MCF 10A (cell line): ENCODE data around the gene CCL13. TPM values are rescaled to one million over a fixed set of nuclear protein-coding genes. Genes with fewer than 3 reads are reported as not detected.

Source experiments
- BruUV-seq: library from RNA; stranded (reverse); fragments of 400-500 nt; replicated peaks from 2 replicates; lab custom pipeline; 2021; lab: Mats Ljungman, UMichigan
- CTCF ChIA-PET: fragments of 300-600 bp; sonication (Branson Sonifier 250); formaldehyde crosslinking; extraction: SDS; loops from one replicate; lab custom pipeline; 2021; ENCODE audit warnings: antibody characterized with exemption, inconsistent platforms; lab: Yijun Ruan, JAX
- POLR2A ChIA-PET: fragments of 300-600, 350-650 bp; sonication (Branson Sonifier 250); formaldehyde crosslinking; extraction: SDS; loops from one replicate; lab custom pipeline; 2020; ENCODE audit warnings: antibody characterized with exemption, inconsistent platforms; lab: Yijun Ruan, JAX
- DNase-seq: peaks from one replicate; pipeline ENCODE4 v3.0.0-alpha.2; 2018; ENCODE audit not compliant: unreplicated experiment
- H3K27ac Mint-ChIP-seq: one replicate; pipeline ENCODE4 v1.8.0; 2022; ENCODE audit warnings: mild to moderate bottlenecking, low read depth, mixed read lengths; ENCODE audit not compliant: unreplicated experiment
- H3K27me3 Mint-ChIP-seq: one replicate; pipeline ENCODE4 v1.8.0; 2022; ENCODE audit warnings: mixed read lengths; ENCODE audit not compliant: insufficient read depth, unreplicated experiment
- H3K36me3 Mint-ChIP-seq: one replicate; pipeline ENCODE4 v1.8.0; 2022; ENCODE audit warnings: mild to moderate bottlenecking, moderate library complexity, mixed read lengths; ENCODE audit not compliant: insufficient read depth, unreplicated experiment
- H3K4me1 Mint-ChIP-seq: one replicate; pipeline ENCODE4 v1.8.0; 2022; ENCODE audit warnings: mixed read lengths; ENCODE audit not compliant: insufficient read depth, unreplicated experiment
- H3K4me3 Mint-ChIP-seq: one replicate; pipeline ENCODE4 v1.8.0; 2022; ENCODE audit warnings: mild to moderate bottlenecking, moderate library complexity, mixed read lengths; ENCODE audit not compliant: unreplicated experiment
- H3K9me3 Mint-ChIP-seq: one replicate; pipeline ENCODE4 v1.8.0; 2022; ENCODE audit warnings: mixed read lengths; ENCODE audit not compliant: unreplicated experiment
- CTCF ChIP-seq: fragments of 200-600 bp; IDR thresholded peaks from one replicate; pipeline ENCODE4 v1.8.0; 2022; ENCODE audit warnings: antibody characterized with exemption, mild to moderate bottlenecking; ENCODE audit not compliant: unreplicated experiment
- intact Hi-C: fragments of 100-400 bp; cut with micrococcal nuclease; formaldehyde crosslinking; loops from 2 replicates; pipeline ENCODE4 v1.14.1; 2022
- total RNA-seq: library from RNA; stranded (reverse); gene quantifications from 2 replicates; pipeline ENCODE4 v1.2.3, GENCODE V29; 2022

CCL13 gene
- total RNA-seq, 1 experiment from 2014 or later = not detected

- ChIA-PET CTCF (interaction anchor here (0.5 kb wide), 1 partner anchor 21 kb away, joined by 4 read pairs; no protein-coding TSS in a partner anchor), POLR2A (no interaction called here)
Measured at GRCh38 chr17:34398990-34399389, 42.7 kb downstream of the CCL13 start.

GRCh38 chr17:34399725-34400124 is 43.4 kb downstream of the CCL13 start:
- intact Hi-C loops = no loop called here
- Mint-ChIP-seq H3K36me3 (no peaks in the 10 kb centered on the region), H3K9me3 (peaks cover 7% of the 10 kb centered on the region), H3K4me1 (peaks cover 4% of the 10 kb centered on the region), H3K27ac (no peak overlapping the region), H3K27me3 (peaks cover 4% of the 10 kb centered on the region), H3K4me3 (no peak overlapping the region)
- TF ChIP-seq CTCF = no peak
- no TSS peak for BruUV-seq
- DNase-seq = no peak
- POLR2A ChIA-PET = no interaction called here
- CTCF ChIA-PET = no interaction called here

More at GRCh38 chr17:34398990-34399389, 42.7 kb downstream of the CCL13 start:
- Mint-ChIP-seq H3K4me1 (peaks cover 4% of the 10 kb centered on the region), H3K36me3 (no peaks in the 10 kb centered on the region), H3K27ac (no peak overlapping the region), H3K9me3 (peaks cover 13% of the 10 kb centered on the region), H3K4me3 (no peak overlapping the region), H3K27me3 (peaks cover 9% of the 10 kb centered on the region)
- no peak for DNase-seq
- no peak for TF ChIP-seq CTCF
- BruUV-seq = no TSS peak
- intact Hi-C loops = no loop called here

GRCh38 chr17:34400301-34400931 is 44.1 kb downstream of the CCL13 start:
- H3K27ac Mint-ChIP-seq = no peak overlapping the region
- no TSS peak for BruUV-seq
- H3K9me3 Mint-ChIP-seq = no peaks in the 10 kb centered on the region
- no peak for TF ChIP-seq CTCF
- no peak for DNase-seq
- intact Hi-C loops = no loop called here
- no peaks in the 10 kb centered on the region for H3K27me3 Mint-ChIP-seq
- POLR2A ChIA-PET = no interaction called here
- no peak overlapping the region for H3K4me3 Mint-ChIP-seq
- no peaks in the 10 kb centered on the region for H3K36me3 Mint-ChIP-seq
- CTCF ChIA-PET = no interaction called here
- H3K4me1 Mint-ChIP-seq = peaks cover 4% of the 10 kb centered on the region

GRCh38 chr17:34401165-34401564 is 44.9 kb downstream of the CCL13 start:
- Mint-ChIP-seq H3K36me3 (no peaks in the 10 kb centered on the region), H3K4me3 (no peak overlapping the region), H3K27ac (peak overlapping the region; percentile 65), H3K9me3 (no peaks in the 10 kb centered on the region), H3K27me3 (no peaks in the 10 kb centered on the region), H3K4me1 (peaks cover 4% of the 10 kb centered on the region)
- DNase-seq = no peak
- no TSS peak for BruUV-seq
- no peak for TF ChIP-seq CTCF
- ChIA-PET CTCF (interaction anchor here (0.6 to 1.0 kb wide), 2 partner anchors 11 to 21 kb away, joined by 3 to 4 read pairs; no protein-coding TSS in a partner anchor), POLR2A (no interaction called here)
- intact Hi-C loops = no loop called here
